HepG2 (cell line): ENCODE measurements around the gene NPBWR2. TPM values are rescaled to one million over a fixed set of nuclear protein-coding genes. Genes with fewer than 3 reads are reported as not detected.

Source experiments
- GMEB1 ChIP-seq: sonication (generic); formaldehyde crosslinking; IDR thresholded peaks from 2 replicates; pipeline ENCODE4 v1.5.1; 2020; ENCODE audit warnings: missing genetic modification reagents, mild to moderate bottlenecking, borderline replicate concordance
- PHF20 ChIP-seq: sonication (generic); formaldehyde crosslinking; IDR thresholded peaks from 2 replicates; pipeline ENCODE4 v1.5.0; 2020; ENCODE audit warnings: mild to moderate bottlenecking, missing genetic modification reagents
- SNAPC2 ChIP-seq: sonication (generic); formaldehyde crosslinking; IDR thresholded peaks from 2 replicates; pipeline ENCODE4 v1.8.1; 2022; ENCODE audit warnings: mild to moderate bottlenecking, missing genetic modification reagents
- ZHX1 ChIP-seq: sonication (generic); formaldehyde crosslinking; IDR thresholded peaks from 2 replicates; pipeline ENCODE4 v1.8.1; 2022; ENCODE audit warnings: low read depth, mild to moderate bottlenecking, missing genetic modification reagents
- ZNF331 ChIP-seq: sonication (generic); formaldehyde crosslinking; IDR thresholded peaks from 2 replicates; pipeline ENCODE4 v1.4.0; 2020; ENCODE audit warnings: missing genetic modification reagents
- ZNF362 ChIP-seq: sonication (generic); formaldehyde crosslinking; IDR thresholded peaks from 2 replicates; pipeline ENCODE4 v1.4.0; 2020; ENCODE audit warnings: missing genetic modification reagents, mild to moderate bottlenecking, borderline replicate concordance
- ZNF407 ChIP-seq: sonication (generic); formaldehyde crosslinking; IDR thresholded peaks from one replicate; pipeline ENCODE4 v1.5.1; 2020; ENCODE audit warnings: mild to moderate bottlenecking, missing genetic modification reagents; ENCODE audit errors: not compliant biosample characterization
- ZNF432 ChIP-seq: sonication (generic); formaldehyde crosslinking; IDR thresholded peaks from 2 replicates; pipeline ENCODE4 v1.5.0; 2020; ENCODE audit warnings: missing genetic modification reagents, mild to moderate bottlenecking, borderline replicate concordance
- ZNF563 ChIP-seq: sonication (generic); formaldehyde crosslinking; IDR thresholded peaks from 2 replicates; pipeline ENCODE4 v1.8.0; 2022; ENCODE audit warnings: mild to moderate bottlenecking, moderate library complexity, missing genetic modification reagents
- ZNF598 ChIP-seq: sonication (generic); formaldehyde crosslinking; IDR thresholded peaks from 2 replicates; pipeline ENCODE4 v1.5.1; 2020; ENCODE audit warnings: mild to moderate bottlenecking, missing genetic modification reagents, borderline replicate concordance
- ZNF660 ChIP-seq: sonication (generic); formaldehyde crosslinking; IDR thresholded peaks from 2 replicates; pipeline ENCODE4 v1.5.1; 2020; ENCODE audit warnings: mild to moderate bottlenecking, low read depth, missing genetic modification reagents, borderline replicate concordance
- ZNF773 ChIP-seq: sonication (generic); formaldehyde crosslinking; IDR thresholded peaks from 2 replicates; pipeline ENCODE4 v1.4.0; 2020; ENCODE audit warnings: missing genetic modification reagents, borderline replicate concordance
- ZNF850 ChIP-seq: sonication (generic); formaldehyde crosslinking; conservative IDR thresholded peaks from 2 replicates; pipeline ENCODE4 v1.9.0; 2021; ENCODE audit warnings: mild to moderate bottlenecking, missing genetic modification reagents
- polyA plus RNA-seq, 8 experiments: library from polyadenylated mRNA; depleted of rRNA in 3 of 8; stranded (reverse) in 7 of 8; unstranded in 1 of 8; fragments of >200 nt; fragmentation: Illumina TruSeq in 4 of 8; extraction: Trizol in 4 of 8; gene quantifications; 2 replicates each; pipeline versions ENCODE4 v1.2.1 to v1.2.3, GENCODE V29; 2011 to 2016; ENCODE audit warnings: low read depth in 4 of 8, missing spikeins in 1 of 8, mixed read lengths in 1 of 8; ENCODE audit not compliant: insufficient read depth in 1 of 8
- total RNA-seq, 5 experiments: library from RNA; depleted of rRNA; stranded (reverse); fragments of >200 nt; fragmentation: Illumina TruSeq; extraction: Trizol; gene quantifications; 2 replicates each; pipeline ENCODE4 v1.2.3, GENCODE V29; 2016; ENCODE audit warnings: low read depth in 1 of 5

The NPBWR2 gene
- total and polyA plus RNA-seq, 2 of the 13 experiments (the other 11 are each of a cell fraction or from before 2014, with no cell fraction given), result not detected

GRCh38 chr20:64053841-64054661 is 53.3 kb downstream of the NPBWR2 start (continued):
- no peak for TF ChIP-seq ZNF407 (CRISPR knock-in tag)
- peak; percentile 22; the same call in 1 of the 2 replicates for TF ChIP-seq ZNF563
- peak; percentile 73 for TF ChIP-seq PHF20 (CRISPR knock-in tag)
- no peak for TF ChIP-seq ZNF850
- peak; percentile 81 for TF ChIP-seq ZNF331 (CRISPR knock-in tag)
- 0 out of 2 replicates have a peak, but pooled peaks have one; percentile 91 for TF ChIP-seq ZNF660 (CRISPR knock-in tag)
- TF ChIP-seq SNAPC2 (CRISPR knock-in tag), result peak; percentile 71; the same call in 1 of the 2 replicates
- TF ChIP-seq ZNF773 (CRISPR knock-in tag), result 0 out of 2 replicates have a peak, but pooled peaks have one; percentile 71
- peak; percentile 54; the same call in 1 of the 2 replicates for TF ChIP-seq GMEB1 (CRISPR knock-in tag)
- no peak; the same call in 1 of the 2 replicates for TF ChIP-seq ZNF598
- no peak for TF ChIP-seq ZNF432 (CRISPR knock-in tag)
- 0 out of 2 replicates have a peak, but pooled peaks have one; percentile 31 for TF ChIP-seq ZNF362 (CRISPR knock-in tag)
- 0 out of 2 replicates have a peak, but pooled peaks have one; percentile 41 for TF ChIP-seq ZHX1 (CRISPR knock-in tag)
